Suprapubic skin (tissue), 4 donors: ENCODE data around the gene FXYD3. TPM values are rescaled to one million over a fixed set of nuclear protein-coding genes. Genes with fewer than 3 reads are reported as not detected.

Experiments
- DNase-seq, 2 donors: peaks; one replicate each; pipeline ENCODE4 v3.0.0-alpha.2; 2019; ENCODE audit warnings: low spot score in 2 of 2
- H3K27ac ChIP-seq: fragments of 200-600 bp; sonication (generic); one replicate; pipeline ENCODE4 v1.5.1; 2019
- H3K27me3 ChIP-seq: fragments of 200-600 bp; sonication (generic); one replicate; pipeline ENCODE4 v1.5.1; 2019
- H3K36me3 ChIP-seq: fragments of 200-600 bp; sonication (generic); one replicate; pipeline ENCODE4 v1.5.1; 2019
- H3K4me1 ChIP-seq: fragments of 200-600 bp; sonication (generic); one replicate; pipeline ENCODE4 v1.5.1; 2019
- H3K4me3 ChIP-seq: fragments of 200-600 bp; sonication (generic); one replicate; pipeline ENCODE4 v1.5.1; 2019; ENCODE audit warnings: mild to moderate bottlenecking
- H3K9me3 ChIP-seq: fragments of 200-600 bp; sonication (generic); one replicate; pipeline ENCODE4 v1.5.1; 2019
- EP300 ChIP-seq: sonication (generic); formaldehyde crosslinking; IDR thresholded peaks from one replicate; pipeline ENCODE4 v1.6.1; 2017; ENCODE audit warnings: antibody characterized with exemption
- POLR2A ChIP-seq, 2 donors: fragments of 450-650 bp; IDR thresholded peaks; one replicate each; pipeline ENCODE4 v1.6.1; 2017; ENCODE audit warnings: antibody characterized with exemption in 2 of 2, mild to moderate bottlenecking in 2 of 2, moderate library complexity in 2 of 2
- POLR2AphosphoS5 ChIP-seq, 3 donors: sonication (generic); formaldehyde crosslinking; IDR thresholded peaks; one replicate each; pipeline ENCODE4 v1.6.1; 2017; ENCODE audit warnings: antibody characterized with exemption in 3 of 3
- WGBS: methylation state at CpG from one replicate; pipeline ENCODE4 v1.1.5; 2018; 5-methylcytosine and 5-hydroxymethylcytosine counted together
- total RNA-seq, 4 donors: library from RNA; depleted of rRNA; stranded (reverse); fragments of >200 nt; gene quantifications; one replicate each; pipeline ENCODE4 v1.1.0, GENCODE V29; 2016
- TF ChIP-seq, protein P1 (sequence below), 2 donors: fragments of 200-600 bp in 1 of 2; fragments of 450-650 bp in 1 of 2; sonication (generic) in 1 of 2; IDR thresholded peaks; one replicate each; pipeline ENCODE4 v1.5.1; 2016 to 2019; ENCODE audit warnings: antibody characterized with exemption in 2 of 2, mild to moderate bottlenecking in 1 of 2, moderate library complexity in 1 of 2

The FXYD3 gene
- total RNA-seq, 4 donors from 2014 or later = 383 to 765 (median 575) TPM

DNA sequence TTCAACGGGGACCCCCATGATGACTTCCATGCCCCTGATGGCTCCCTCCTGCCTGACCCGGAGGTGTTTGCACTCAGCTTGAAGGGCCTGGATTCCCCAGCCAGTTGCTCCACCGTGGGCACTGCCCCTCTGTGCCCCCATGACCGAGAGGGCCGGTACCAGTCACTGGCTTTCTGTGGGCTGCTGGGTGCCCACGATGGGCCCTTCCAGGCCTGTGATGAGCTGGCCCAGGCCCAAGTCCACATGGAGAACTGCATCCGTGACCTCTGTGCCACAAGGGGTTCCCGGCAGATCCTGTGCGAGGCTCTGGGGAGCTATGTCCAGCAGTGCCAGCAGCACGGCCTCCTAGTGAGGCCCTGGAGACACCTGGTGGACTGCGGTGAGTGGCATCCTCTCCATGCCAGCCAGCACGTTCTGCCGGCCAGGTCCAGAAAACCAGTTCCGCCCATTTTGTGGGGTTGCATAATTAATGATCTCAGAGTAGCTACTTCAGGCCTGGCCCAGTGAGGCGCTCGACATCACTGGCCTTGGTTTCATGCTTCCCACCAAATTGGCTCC lies 34.9 kb upstream of the FXYD3 start:
- 81% methylated on average over 4 of the region's 16 CpGs for WGBS
- TF ChIP-seq POLR2AphosphoS5 (IDR thresholded peaks at IDR 0.05) = no peak
- no peak for TF ChIP-seq POLR2A (IDR thresholded peaks at IDR 0.05)
- TF ChIP-seq EP300 = no peak
- TF ChIP-seq, protein P1, sequence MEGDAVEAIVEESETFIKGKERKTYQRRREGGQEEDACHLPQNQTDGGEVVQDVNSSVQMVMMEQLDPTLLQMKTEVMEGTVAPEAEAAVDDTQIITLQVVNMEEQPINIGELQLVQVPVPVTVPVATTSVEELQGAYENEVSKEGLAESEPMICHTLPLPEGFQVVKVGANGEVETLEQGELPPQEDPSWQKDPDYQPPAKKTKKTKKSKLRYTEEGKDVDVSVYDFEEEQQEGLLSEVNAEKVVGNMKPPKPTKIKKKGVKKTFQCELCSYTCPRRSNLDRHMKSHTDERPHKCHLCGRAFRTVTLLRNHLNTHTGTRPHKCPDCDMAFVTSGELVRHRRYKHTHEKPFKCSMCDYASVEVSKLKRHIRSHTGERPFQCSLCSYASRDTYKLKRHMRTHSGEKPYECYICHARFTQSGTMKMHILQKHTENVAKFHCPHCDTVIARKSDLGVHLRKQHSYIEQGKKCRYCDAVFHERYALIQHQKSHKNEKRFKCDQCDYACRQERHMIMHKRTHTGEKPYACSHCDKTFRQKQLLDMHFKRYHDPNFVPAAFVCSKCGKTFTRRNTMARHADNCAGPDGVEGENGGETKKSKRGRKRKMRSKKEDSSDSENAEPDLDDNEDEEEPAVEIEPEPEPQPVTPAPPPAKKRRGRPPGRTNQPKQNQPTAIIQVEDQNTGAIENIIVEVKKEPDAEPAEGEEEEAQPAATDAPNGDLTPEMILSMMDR (IDR thresholded peaks at IDR 0.05) = no peak
- H3K27ac ChIP-seq = no peak overlapping the region

DNA sequence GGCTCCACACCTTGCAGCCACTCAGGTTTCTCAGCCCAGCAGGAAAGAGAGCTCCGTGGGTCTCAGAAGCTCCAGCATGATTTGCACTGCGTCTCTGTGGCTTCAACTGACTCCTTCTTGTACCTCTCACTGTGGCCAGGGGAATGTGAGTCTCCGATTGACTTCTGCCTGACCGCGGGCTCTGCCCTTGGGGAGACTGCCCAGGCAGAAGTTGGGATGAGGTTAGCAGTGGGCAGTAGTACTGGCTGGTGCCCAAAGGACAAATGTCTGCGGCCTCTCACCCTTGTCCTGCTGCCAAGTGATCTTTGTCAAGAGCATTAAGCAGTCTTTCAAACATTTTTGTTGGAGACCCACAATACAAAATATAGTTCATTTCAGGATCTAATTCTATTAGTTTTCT lies 34.4 kb upstream of the FXYD3 start:
- TF ChIP-seq, protein P1 (IDR thresholded peaks at IDR 0.05) = no peak
- TF ChIP-seq POLR2A (IDR thresholded peaks at IDR 0.05) = no peak
- no peak for TF ChIP-seq POLR2AphosphoS5 (IDR thresholded peaks at IDR 0.05)
- TF ChIP-seq EP300 = no peak
- Histone ChIP-seq H3K27me3 (no peaks in the 10 kb centered on the region), H3K27ac (no peak overlapping the region), H3K9me3 (no peaks in the 10 kb centered on the region), H3K4me1 (no peaks in the 10 kb centered on the region), H3K4me3 (no peak overlapping the region), H3K36me3 (no peaks in the 10 kb centered on the region)
- WGBS = 74% methylated on average over 6 of the region's 6 CpGs
- DNase-seq = no peak

More for the DNA sequence above, 34.9 kb upstream of the FXYD3 start:
- no peak for DNase-seq
- Histone ChIP-seq H3K4me1 (no peaks in the 10 kb centered on the region), H3K36me3 (no peaks in the 10 kb centered on the region), H3K4me3 (no peak overlapping the region), H3K27me3 (no peaks in the 10 kb centered on the region), H3K9me3 (no peaks in the 10 kb centered on the region)

DNA sequence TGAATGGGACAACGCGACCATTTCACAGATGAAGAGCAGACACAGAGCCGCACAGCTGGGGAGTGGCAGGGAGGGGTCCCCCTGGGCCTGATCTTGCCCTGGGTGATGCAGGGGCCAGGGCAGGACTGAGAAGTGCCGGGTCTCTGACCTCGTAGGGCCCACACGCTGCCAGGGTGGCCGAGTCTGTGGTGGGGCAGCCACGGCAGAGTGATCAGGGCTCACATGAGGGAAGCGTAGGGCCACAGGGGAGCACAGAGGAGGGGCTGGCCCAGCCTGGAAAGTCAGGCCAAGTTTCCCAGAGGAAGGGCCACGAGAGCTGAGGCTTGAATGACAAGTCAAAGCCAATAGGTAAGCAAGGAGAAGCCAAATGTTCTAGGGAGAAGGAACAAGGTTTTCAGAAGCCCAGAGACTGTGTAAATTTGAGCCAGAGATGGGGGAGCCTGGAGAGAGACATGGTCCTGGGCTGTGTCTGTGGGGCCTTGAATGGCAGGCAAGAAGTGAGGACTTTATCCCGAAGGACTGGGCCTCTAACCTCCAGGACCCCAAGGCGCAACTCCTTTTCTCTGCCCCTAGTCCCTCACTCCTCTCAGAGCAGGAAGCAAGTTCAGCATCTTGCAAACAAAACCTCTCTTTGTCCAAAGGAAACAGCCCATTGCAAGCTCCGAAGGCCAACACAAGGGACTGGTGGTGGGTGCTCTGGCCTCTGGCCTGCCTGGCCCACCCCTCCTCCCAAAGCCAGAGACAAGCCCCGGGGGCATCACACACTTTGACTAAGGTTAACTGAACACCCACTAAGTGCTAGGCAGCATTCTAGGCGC lies 31.7 kb upstream of the FXYD3 start:
- Histone ChIP-seq H3K27me3 (no peaks in the 10 kb centered on the region), H3K4me3 (no peak overlapping the region), H3K4me1 (no peaks in the 10 kb centered on the region), H3K36me3 (no peaks in the 10 kb centered on the region), H3K9me3 (no peaks in the 10 kb centered on the region), H3K27ac (no peak overlapping the region)
- WGBS = 81% methylated on average over 11 of the region's 15 CpGs
- no peak for DNase-seq
- TF ChIP-seq, protein P1 (IDR thresholded peaks at IDR 0.05) = no peak
- TF ChIP-seq POLR2AphosphoS5 (IDR thresholded peaks at IDR 0.05) = no peak
- no peak for TF ChIP-seq POLR2A (IDR thresholded peaks at IDR 0.05)
- TF ChIP-seq EP300 = no peak

DNA sequence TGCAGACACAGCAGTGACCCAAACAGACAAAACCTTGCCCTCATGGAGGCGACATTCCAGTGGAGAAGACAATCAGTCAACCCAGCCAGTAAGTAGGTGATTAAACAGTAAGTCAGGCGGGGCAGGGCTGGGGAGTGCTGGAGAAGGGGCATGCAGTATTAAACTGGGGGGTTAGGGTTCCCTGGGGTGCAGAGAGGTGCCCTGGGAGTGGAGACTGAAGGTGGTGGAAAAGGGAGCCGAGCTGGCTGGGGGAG lies 31.2 kb upstream of the FXYD3 start:
- no peaks in the 10 kb centered on the region for H3K4me1 ChIP-seq
- no peak for DNase-seq
- no peaks in the 10 kb centered on the region for H3K36me3 ChIP-seq
- WGBS = 93% methylated on average over 3 of the region's 3 CpGs
- no peaks in the 10 kb centered on the region for H3K9me3 ChIP-seq
- TF ChIP-seq EP300 (no peak), POLR2AphosphoS5 (IDR thresholded peaks at IDR 0.05) (no peak), POLR2A (IDR thresholded peaks at IDR 0.05) (no peak)
- TF ChIP-seq, protein P1 (IDR thresholded peaks at IDR 0.05) = no peak
- no peak overlapping the region for H3K27ac ChIP-seq
- no peak overlapping the region for H3K4me3 ChIP-seq
- H3K27me3 ChIP-seq = no peaks in the 10 kb centered on the region

DNA sequence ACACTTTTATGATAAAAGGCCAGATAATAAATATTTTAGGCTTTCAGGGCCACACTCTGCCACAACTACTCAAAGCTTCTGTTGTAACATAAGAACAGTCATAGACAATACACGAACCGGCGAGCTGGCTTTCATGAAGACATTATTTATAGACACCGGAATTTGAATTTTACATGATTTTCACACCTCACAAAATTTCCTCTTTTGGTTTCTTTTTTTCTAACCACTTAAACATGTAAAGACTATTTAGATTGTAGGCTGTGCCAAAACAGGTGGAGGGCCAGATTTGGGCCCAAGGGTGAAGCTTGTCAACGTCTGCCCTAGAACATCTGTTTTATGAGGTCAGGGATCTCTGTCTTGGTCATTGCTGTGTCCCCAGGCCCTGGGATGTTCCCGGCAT lies 29.7 kb upstream of the FXYD3 start:
- no peak for TF ChIP-seq POLR2AphosphoS5 (IDR thresholded peaks at IDR 0.05)
- TF ChIP-seq EP300 = no peak
- TF ChIP-seq, protein P1 (IDR thresholded peaks at IDR 0.05) = no peak
- Histone ChIP-seq H3K4me3 (no peak overlapping the region), H3K27me3 (no peaks in the 10 kb centered on the region), H3K27ac (no peak overlapping the region), H3K36me3 (no peaks in the 10 kb centered on the region), H3K4me1 (peaks cover 4% of the 10 kb centered on the region), H3K9me3 (no peaks in the 10 kb centered on the region)
- no peak for DNase-seq
- WGBS = 77% methylated on average over 6 of the region's 6 CpGs
